Body of pancreas (tissue), 4 donors: Measurements from ENCODE around the gene QPRT. TPM values are rescaled to one million over a fixed set of nuclear protein-coding genes. Genes with fewer than 3 reads are reported as not detected.
"Not testable (repeated sequence)": the region's sequence is repeated elsewhere in the genome, so short reads cannot be mapped to it uniquely, and the experiment has no call there.

Experiments
- ATAC-seq: fragments of 150-250 bp; one replicate; pipeline ENCODE4 v1.9.1; 2016
- DNase-seq, 4 donors: peaks; one replicate each; pipeline ENCODE4 v3.0.0-alpha.2; 2019
- H3K27ac ChIP-seq, 4 donors: fragments of 200-600 bp; sonication (generic); 1 replicate in 3 of 4; 2 replicates in 1 of 4; pipeline versions ENCODE4 v1.5.1 to v1.6.1; 2016 to 2019; ENCODE audit warnings: mild to moderate bottlenecking in 1 of 4, mixed read lengths in 1 of 4, moderate library complexity in 1 of 4
- H3K27me3 ChIP-seq, 2 donors: fragments of 200-600 bp; sonication (generic); one replicate each; pipeline ENCODE4 v1.6.0; 2016; ENCODE audit warnings: mild to moderate bottlenecking in 1 of 2
- H3K36me3 ChIP-seq, 2 donors: fragments of 200-600 bp; sonication (generic); replicated peaks in 1 of 2; 2 replicates each; pipeline ENCODE4 v1.5.1; 2016; ENCODE audit warnings: low read depth in 2 of 2; ENCODE audit not compliant: insufficient read depth in 1 of 2
- H3K4me1 ChIP-seq: fragments of 200-600 bp; sonication (generic); one replicate; pipeline ENCODE4 v1.6.0; 2016
- H3K4me3 ChIP-seq, 2 donors: fragments of 200-600 bp; sonication (generic); 1 replicate in 1 of 2; 2 replicates in 1 of 2; pipeline ENCODE4 v1.5.1; 2016 to 2019
- H3K9me3 ChIP-seq, 3 donors: fragments of 200-600 bp; sonication (generic); 1 replicate in 2 of 3; 2 replicates in 1 of 3; pipeline ENCODE4 v1.5.1; 2016
- CTCF ChIP-seq, 7 experiments: fragments of 450-650 bp in 4 of 7; fragments of 200-600 bp in 3 of 7; sonication (generic) in 3 of 7; IDR thresholded peaks; one replicate each; pipeline ENCODE4 v1.5.1; 2016 to 2019; ENCODE audit warnings: antibody characterized with exemption in 7 of 7
- POLR2A ChIP-seq, 3 donors: fragments of 450-650 bp; IDR thresholded peaks; one replicate each; pipeline ENCODE4 v1.6.1; 2016; ENCODE audit warnings: antibody characterized with exemption in 3 of 3, mild to moderate bottlenecking in 2 of 3
- WGBS, 2 donors: methylation state at CpG; one replicate each; pipeline ENCODE4 v1.1.5; 2017; 5-methylcytosine and 5-hydroxymethylcytosine counted together
- intact Hi-C: fragments of 100-400 bp; cut with DNase I; formaldehyde crosslinking; loops from one replicate; pipeline ENCODE4 v1.15.1; 2023
- total RNA-seq, 2 donors: library from RNA; depleted of rRNA; stranded (reverse); fragments of >200 nt; gene quantifications; one replicate each; pipeline ENCODE4 v1.1.0, GENCODE V29; 2016

The QPRT gene
- total RNA-seq, 2 donors from 2014 or later: 28.0 to 30.3 TPM

- TF ChIP-seq CTCF (IDR thresholded peaks at IDR 0.05) (no peak), POLR2A (IDR thresholded peaks at IDR 0.05) (no peak)
- no peak overlapping the region for H3K4me3 ChIP-seq
- H3K27ac ChIP-seq: no peak overlapping the region
- DNase-seq (no peak), ATAC-seq (peak; percentile 12)
- no peaks in the 10 kb centered on the region for H3K9me3 ChIP-seq
- WGBS, 2 donors: 90 to 94% methylated on average over 15 to 37 of the region's 41 CpGs
- H3K36me3 ChIP-seq: no peaks in the 10 kb centered on the region
- no peaks in the 10 kb centered on the region for H3K27me3 ChIP-seq
- intact Hi-C loops: loop anchor here (10.0 kb wide), 1 partner anchor 330 kb away; the partner anchor contains the start of gene C16orf92
- no peaks in the 10 kb centered on the region for H3K4me1 ChIP-seq
Measured at GRCh38 chr16:29694384-29695195, 15.6 kb downstream of the QPRT start.

GRCh38 chr16:29695675-29696074 lies 16.7 kb downstream of the QPRT start:
- not testable (repeated sequence) for DNase-seq, ATAC-seq, H3K4me3 ChIP-seq, H3K27me3 ChIP-seq, H3K36me3 ChIP-seq, H3K9me3 ChIP-seq, H3K27ac ChIP-seq, H3K4me1 ChIP-seq
- WGBS, 2 donors: 91 to 97% methylated on average over 3 of the region's 3 CpGs
- intact Hi-C loops: loop anchor here (10.0 kb wide), 1 partner anchor 329 kb away; the partner anchor contains the start of gene C16orf92

GRCh38 chr16:29696881-29697331 lies 17.9 kb downstream of the QPRT start:
- Histone ChIP-seq H3K27me3 (no peaks in the 10 kb centered on the region), H3K27ac (no peak overlapping the region), H3K4me1 (no peaks in the 10 kb centered on the region), H3K36me3 (no peaks in the 10 kb centered on the region), H3K9me3 (no peaks in the 10 kb centered on the region), H3K4me3 (no peak overlapping the region)
- WGBS, 2 donors: 91 to 97% methylated on average over 12 to 18 of the region's 21 CpGs
- no peak for DNase-seq
- intact Hi-C loops: loop anchor here (10.0 kb wide), 1 partner anchor 328 kb away; the partner anchor contains the start of gene C16orf92
- no peak for TF ChIP-seq CTCF (IDR thresholded peaks at IDR 0.05)
- TF ChIP-seq POLR2A (IDR thresholded peaks at IDR 0.05): no peak
- no peak for ATAC-seq

GRCh38 chr16:29697391-29697790 lies 18.4 kb downstream of the QPRT start:
- ATAC-seq: no peak
- Histone ChIP-seq H3K4me1 (no peaks in the 10 kb centered on the region), H3K27ac (no peak overlapping the region), H3K4me3 (no peak overlapping the region), H3K27me3 (no peaks in the 10 kb centered on the region), H3K9me3 (no peaks in the 10 kb centered on the region), H3K36me3 (no peaks in the 10 kb centered on the region)
- TF ChIP-seq CTCF (IDR thresholded peaks at IDR 0.05) (no peak), POLR2A (IDR thresholded peaks at IDR 0.05) (no peak)
- DNase-seq: no peak
- intact Hi-C loops: loop anchor here (10.0 kb wide), 1 partner anchor 327 kb away; the partner anchor contains the start of gene C16orf92
- 95 to 100% methylated on average over 4 to 7 of the region's 7 CpGs for WGBS, 2 donors

GRCh38 chr16:29698042-29698441 lies 19.1 kb downstream of the QPRT start:
- no peaks in the 10 kb centered on the region for H3K36me3 ChIP-seq

More at GRCh38 chr16:29698042-29698441, 19.1 kb downstream of the QPRT start:
- no peaks in the 10 kb centered on the region for H3K27me3 ChIP-seq
- H3K27ac ChIP-seq: no peak overlapping the region
- no peak overlapping the region for H3K4me3 ChIP-seq
- intact Hi-C loops: loop anchor here (10.0 kb wide), 1 partner anchor 327 kb away; the partner anchor contains the start of gene C16orf92
- TF ChIP-seq POLR2A (IDR thresholded peaks at IDR 0.05) (no peak), CTCF (IDR thresholded peaks at IDR 0.05) (no peak)
- H3K9me3 ChIP-seq: no peaks in the 10 kb centered on the region
- no peak for DNase-seq
- ATAC-seq: no peak
- H3K4me1 ChIP-seq: no peaks in the 10 kb centered on the region
- 76 to 90% methylated on average over 2 of the region's 2 CpGs for WGBS, 2 donors
